Measurements from ENCODE around the gene TNFAIP8L1.

Gene TNFAIP8L1

GRCh38 chr19:4699826-4700692 is 60.7 kb downstream of the TNFAIP8L1 start:
- peaks cover 93% of the 10 kb centered on the region for H3K36me3 ChIP-seq (ENCODE audit: insufficient read depth, insufficient read length, low read length)
- H3K4me3 ChIP-seq (ENCODE audit: insufficient read length, low read depth): no peak overlapping the region
- peaks cover 2% of the 10 kb centered on the region for H3K4me1 ChIP-seq (ENCODE audit: insufficient read depth, insufficient read length)
- H3K9ac ChIP-seq (ENCODE audit: insufficient read length, low read depth): no peak overlapping the region
- no peaks in the 10 kb centered on the region for H3K27me3 ChIP-seq (ENCODE audit: insufficient read depth, insufficient read length)
- no peaks in the 10 kb centered on the region for H3K9me3 ChIP-seq (ENCODE audit: insufficient read depth, low read length)
- TF ChIP-seq SUZ12 (IDR thresholded peaks at IDR 0.05; ENCODE audit: extremely low read depth, insufficient read depth, insufficient read length) (no peak), YY1 (IDR thresholded peaks at IDR 0.05; ENCODE audit: insufficient read depth, insufficient read length) (no peak), ZNF274 (IDR thresholded peaks at IDR 0.05; ENCODE audit: low read depth, low read length) (no peak)
- no peak for DNase-seq (ENCODE audit: low read depth, low spot score)

GRCh38 chr19:4700693-4700970 is 61.3 kb downstream of the TNFAIP8L1 start:
- Histone ChIP-seq H3K9ac (ENCODE audit: insufficient read length, low read depth) (no peak overlapping the region), H3K4me3 (ENCODE audit: insufficient read length, low read depth) (no peak overlapping the region), H3K9me3 (ENCODE audit: insufficient read depth, low read length) (no peaks in the 10 kb centered on the region), H3K4me1 (ENCODE audit: insufficient read depth, insufficient read length) (peaks cover 2% of the 10 kb centered on the region), H3K36me3 (ENCODE audit: insufficient read depth, insufficient read length, low read length) (peaks cover 93% of the 10 kb centered on the region), H3K27me3 (ENCODE audit: insufficient read depth, insufficient read length) (no peaks in the 10 kb centered on the region)
- no peak for DNase-seq (ENCODE audit: low read depth, low spot score)
- no peak for TF ChIP-seq YY1 (IDR thresholded peaks at IDR 0.05; ENCODE audit: insufficient read depth, insufficient read length)
- no peak for TF ChIP-seq SUZ12 (IDR thresholded peaks at IDR 0.05; ENCODE audit: extremely low read depth, insufficient read depth, insufficient read length)
- no peak for TF ChIP-seq ZNF274 (IDR thresholded peaks at IDR 0.05; ENCODE audit: low read depth, low read length)

GRCh38 chr19:4701557-4701956 is 62.2 kb downstream of the TNFAIP8L1 start:
- Histone ChIP-seq H3K4me1 (ENCODE audit: insufficient read depth, insufficient read length) (peaks cover 2% of the 10 kb centered on the region), H3K36me3 (ENCODE audit: insufficient read depth, insufficient read length, low read length) (peaks cover 89% of the 10 kb centered on the region), H3K4me3 (ENCODE audit: insufficient read length, low read depth) (no peak overlapping the region), H3K9ac (ENCODE audit: insufficient read length, low read depth) (no peak overlapping the region), H3K9me3 (ENCODE audit: insufficient read depth, low read length) (no peaks in the 10 kb centered on the region), H3K27me3 (ENCODE audit: insufficient read depth, insufficient read length) (no peaks in the 10 kb centered on the region)
- no peak for DNase-seq (ENCODE audit: low read depth, low spot score)
- no peak for TF ChIP-seq ZNF274 (IDR thresholded peaks at IDR 0.05; ENCODE audit: low read depth, low read length)

- Histone ChIP-seq H3K9me3 (ENCODE audit: insufficient read depth, low read length) (no peaks in the 10 kb centered on the region), H3K36me3 (ENCODE audit: insufficient read depth, insufficient read length, low read length) (peaks cover 85% of the 10 kb centered on the region), H3K27me3 (ENCODE audit: insufficient read depth, insufficient read length) (no peaks in the 10 kb centered on the region), H3K4me1 (ENCODE audit: insufficient read depth, insufficient read length) (peaks cover 2% of the 10 kb centered on the region), H3K9ac (ENCODE audit: insufficient read length, low read depth) (no peak overlapping the region), H3K4me3 (ENCODE audit: insufficient read length, low read depth) (no peak overlapping the region)
- TF ChIP-seq ZNF274 (IDR thresholded peaks at IDR 0.05; ENCODE audit: low read depth, low read length) (no peak), SUZ12 (IDR thresholded peaks at IDR 0.05; ENCODE audit: extremely low read depth, insufficient read depth, insufficient read length) (no peak), YY1 (IDR thresholded peaks at IDR 0.05; ENCODE audit: insufficient read depth, insufficient read length) (no peak)
- DNase-seq (ENCODE audit: low read depth, low spot score): no peak
Measured at GRCh38 chr19:4702764-4703163, 63.4 kb downstream of the TNFAIP8L1 start.

- no peak overlapping the region for H3K9ac ChIP-seq (ENCODE audit: insufficient read length, low read depth)
- peaks cover 85% of the 10 kb centered on the region for H3K36me3 ChIP-seq (ENCODE audit: insufficient read depth, insufficient read length, low read length)
- TF ChIP-seq SUZ12 (IDR thresholded peaks at IDR 0.05; ENCODE audit: extremely low read depth, insufficient read depth, insufficient read length) (no peak), YY1 (IDR thresholded peaks at IDR 0.05; ENCODE audit: insufficient read depth, insufficient read length) (no peak), ZNF274 (IDR thresholded peaks at IDR 0.05; ENCODE audit: low read depth, low read length) (no peak)
- peaks cover 2% of the 10 kb centered on the region for H3K4me1 ChIP-seq (ENCODE audit: insufficient read depth, insufficient read length)
- DNase-seq (ENCODE audit: low read depth, low spot score): no peak
- no peak overlapping the region for H3K4me3 ChIP-seq (ENCODE audit: insufficient read length, low read depth)
- no peaks in the 10 kb centered on the region for H3K9me3 ChIP-seq (ENCODE audit: insufficient read depth, low read length)
- H3K27me3 ChIP-seq (ENCODE audit: insufficient read depth, insufficient read length): no peaks in the 10 kb centered on the region
Measured at GRCh38 chr19:4703671-4704316, 64.5 kb downstream of the TNFAIP8L1 start.

GRCh38 chr19:4704317-4704673 is 65.0 kb downstream of the TNFAIP8L1 start:
- TF ChIP-seq YY1 (IDR thresholded peaks at IDR 0.05; ENCODE audit: insufficient read depth, insufficient read length) (no peak), ZNF274 (IDR thresholded peaks at IDR 0.05; ENCODE audit: low read depth, low read length) (no peak), SUZ12 (IDR thresholded peaks at IDR 0.05; ENCODE audit: extremely low read depth, insufficient read depth, insufficient read length) (no peak)
- Histone ChIP-seq H3K9me3 (ENCODE audit: insufficient read depth, low read length) (no peaks in the 10 kb centered on the region), H3K36me3 (ENCODE audit: insufficient read depth, insufficient read length, low read length) (peaks cover 84% of the 10 kb centered on the region), H3K4me1 (ENCODE audit: insufficient read depth, insufficient read length) (peaks cover 2% of the 10 kb centered on the region), H3K9ac (ENCODE audit: insufficient read length, low read depth) (no peak overlapping the region), H3K27me3 (ENCODE audit: insufficient read depth, insufficient read length) (no peaks in the 10 kb centered on the region), H3K4me3 (ENCODE audit: insufficient read length, low read depth) (no peak overlapping the region)
- no peak for DNase-seq (ENCODE audit: low read depth, low spot score)
